ENCODE results near the gene NMNAT2.

GRCh38 chr1:183331091-183331742 is 87.0 kb downstream of the NMNAT2 start:
- TF ChIP-seq CTCF (IDR thresholded peaks at IDR 0.05 in 4 of 5, conservative IDR thresholded peaks at IDR 0.05 in 1 of 5) (no peak), POLR2A (IDR thresholded peaks at IDR 0.05) (no peak)
